ENCODE data around the gene KSR2.
"Not testable (repeated sequence)": the region's sequence is repeated elsewhere in the genome, so short reads cannot be mapped to it uniquely, and the experiment has no call there.

KSR2 gene

GRCh38 chr12:117863002-117863709 lies 105.6 kb downstream of the KSR2 start:
- no peaks in the 10 kb centered on the region for H3K36me3 ChIP-seq
- no peak overlapping the region for H3K4me3 ChIP-seq (ENCODE audit: low read depth in 1 of 2, low read length in 1 of 2)
- H3K27ac ChIP-seq, result no peak overlapping the region
- no peaks in the 10 kb centered on the region for H3K9me3 ChIP-seq
- TF ChIP-seq CTCF (IDR thresholded peaks at IDR 0.05), result no peak
- no peaks in the 10 kb centered on the region for H3K27me3 ChIP-seq
- no peaks in the 10 kb centered on the region for H3K4me1 ChIP-seq (ENCODE audit: control insufficient read depth in 1 of 2, insufficient read depth in 1 of 2, low read depth in 1 of 2, low read length in 1 of 2)

GRCh38 chr12:117861691-117862090 lies 107.1 kb downstream of the KSR2 start:
- no peaks in the 10 kb centered on the region for H3K36me3 ChIP-seq
- no peak overlapping the region for H3K4me3 ChIP-seq (ENCODE audit: low read depth in 1 of 2, low read length in 1 of 2)
- no peaks in the 10 kb centered on the region for H3K9me3 ChIP-seq
- TF ChIP-seq CTCF (IDR thresholded peaks at IDR 0.05), result no peak
- H3K27ac ChIP-seq, result no peak overlapping the region
- no peaks in the 10 kb centered on the region for H3K4me1 ChIP-seq (ENCODE audit: control insufficient read depth in 1 of 2, insufficient read depth in 1 of 2, low read depth in 1 of 2, low read length in 1 of 2)
- no peaks in the 10 kb centered on the region for H3K27me3 ChIP-seq

GRCh38 chr12:117860787-117861290 lies 108.0 kb downstream of the KSR2 start:
- H3K27ac ChIP-seq; H3K27me3 ChIP-seq; H3K4me3 ChIP-seq (ENCODE audit: low read depth in 1 of 2, low read length in 1 of 2); H3K36me3 ChIP-seq; H3K9me3 ChIP-seq; H3K4me1 ChIP-seq (ENCODE audit: control insufficient read depth in 1 of 2, insufficient read depth in 1 of 2, low read depth in 1 of 2, low read length in 1 of 2): not testable (repeated sequence)

GRCh38 chr12:117860111-117860510 lies 108.7 kb downstream of the KSR2 start:
- Histone ChIP-seq H3K36me3 (no peaks in the 10 kb centered on the region), H3K9me3 (no peaks in the 10 kb centered on the region), H3K27me3 (no peaks in the 10 kb centered on the region), H3K27ac (no peak overlapping the region), H3K4me3 (ENCODE audit: low read depth in 1 of 2, low read length in 1 of 2) (no peak overlapping the region), H3K4me1 (ENCODE audit: control insufficient read depth in 1 of 2, insufficient read depth in 1 of 2, low read depth in 1 of 2, low read length in 1 of 2) (no peaks in the 10 kb centered on the region)
- TF ChIP-seq CTCF (IDR thresholded peaks at IDR 0.05), result no peak

GRCh38 chr12:117857632-117858612 lies 110.9 kb downstream of the KSR2 start:
- no peaks in the 10 kb centered on the region for H3K36me3 ChIP-seq
- TF ChIP-seq CTCF (IDR thresholded peaks at IDR 0.05), result peak; percentile 47
- no peaks in the 10 kb centered on the region for H3K27me3 ChIP-seq
- no peak overlapping the region for H3K4me3 ChIP-seq (ENCODE audit: low read depth in 1 of 2, low read length in 1 of 2)
- no peak overlapping the region for H3K27ac ChIP-seq
- no peaks in the 10 kb centered on the region for H3K4me1 ChIP-seq (ENCODE audit: control insufficient read depth in 1 of 2, insufficient read depth in 1 of 2, low read depth in 1 of 2, low read length in 1 of 2)
- H3K9me3 ChIP-seq, result no peaks in the 10 kb centered on the region

GRCh38 chr12:117857139-117857538 lies 111.7 kb downstream of the KSR2 start:
- not testable (repeated sequence) for H3K27me3 ChIP-seq; H3K9me3 ChIP-seq; H3K4me3 ChIP-seq (ENCODE audit: low read depth in 1 of 2, low read length in 1 of 2); H3K27ac ChIP-seq; H3K4me1 ChIP-seq (ENCODE audit: control insufficient read depth in 1 of 2, insufficient read depth in 1 of 2, low read depth in 1 of 2, low read length in 1 of 2); H3K36me3 ChIP-seq

All from neutrophil (primary cell).